GM12874 (cell line): ENCODE results near the gene LYAR.

Experiments
- TF ChIP-seq, protein P1 (sequence below): IDR thresholded peaks from 2 replicates; pipeline ENCODE4 v1.5.1; 2011; ENCODE audit warnings: low read depth, mild to moderate bottlenecking, control low read depth, low read length, moderate library complexity; ENCODE audit not compliant: insufficient read depth

LYAR gene

DNA sequence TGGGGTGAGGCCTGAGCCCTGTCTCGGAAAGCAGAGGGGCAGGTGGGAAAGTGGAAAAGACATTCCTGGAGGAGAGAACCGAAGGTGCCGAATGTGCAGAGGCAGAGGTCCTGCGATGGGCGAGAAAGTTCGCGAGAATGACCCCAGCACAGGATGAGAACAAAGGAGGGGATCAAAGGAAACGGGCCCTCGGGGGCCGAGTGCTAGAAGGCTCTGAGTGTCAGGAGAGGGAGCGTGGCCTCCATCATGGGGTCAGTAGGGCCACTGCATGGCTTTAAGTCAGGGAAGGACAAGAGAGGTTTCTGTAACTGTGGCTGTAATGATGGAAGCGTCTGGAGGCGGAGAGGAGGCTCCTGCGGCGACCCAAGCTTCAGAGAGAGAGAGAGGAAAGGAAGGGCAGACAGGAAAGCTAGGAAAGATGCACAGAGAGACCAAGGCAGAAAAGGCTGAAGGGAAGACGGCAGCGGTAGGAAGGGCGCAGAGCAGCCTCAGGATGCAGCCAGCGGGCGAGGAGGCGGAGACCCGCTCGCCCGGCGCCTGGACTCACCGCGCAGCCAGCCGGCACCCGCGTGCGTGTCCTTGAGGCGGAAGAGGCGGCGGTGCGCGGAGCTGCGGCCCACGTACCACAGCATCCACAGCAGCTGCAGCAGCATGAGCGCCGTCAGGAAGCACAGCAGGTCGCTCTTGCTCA is 63.9 kb downstream of the LYAR start:
- TF ChIP-seq, protein P1, sequence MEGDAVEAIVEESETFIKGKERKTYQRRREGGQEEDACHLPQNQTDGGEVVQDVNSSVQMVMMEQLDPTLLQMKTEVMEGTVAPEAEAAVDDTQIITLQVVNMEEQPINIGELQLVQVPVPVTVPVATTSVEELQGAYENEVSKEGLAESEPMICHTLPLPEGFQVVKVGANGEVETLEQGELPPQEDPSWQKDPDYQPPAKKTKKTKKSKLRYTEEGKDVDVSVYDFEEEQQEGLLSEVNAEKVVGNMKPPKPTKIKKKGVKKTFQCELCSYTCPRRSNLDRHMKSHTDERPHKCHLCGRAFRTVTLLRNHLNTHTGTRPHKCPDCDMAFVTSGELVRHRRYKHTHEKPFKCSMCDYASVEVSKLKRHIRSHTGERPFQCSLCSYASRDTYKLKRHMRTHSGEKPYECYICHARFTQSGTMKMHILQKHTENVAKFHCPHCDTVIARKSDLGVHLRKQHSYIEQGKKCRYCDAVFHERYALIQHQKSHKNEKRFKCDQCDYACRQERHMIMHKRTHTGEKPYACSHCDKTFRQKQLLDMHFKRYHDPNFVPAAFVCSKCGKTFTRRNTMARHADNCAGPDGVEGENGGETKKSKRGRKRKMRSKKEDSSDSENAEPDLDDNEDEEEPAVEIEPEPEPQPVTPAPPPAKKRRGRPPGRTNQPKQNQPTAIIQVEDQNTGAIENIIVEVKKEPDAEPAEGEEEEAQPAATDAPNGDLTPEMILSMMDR = no peak
